Hematopoietic multipotent progenitor cell treated with erythropoietin and hydrocortisone succinate and interleukin-3 and kit ligand, for 8 days (in vitro differentiated cells): Measurements from ENCODE around the gene TMEM61.

Experiments
- DNase-seq: peaks from one replicate; pipeline ENCODE4 v3.0.0-alpha.2; 2015

The TMEM61 gene

GRCh38 chr1:55041613-55042012, 61.2 kb downstream of the TMEM61 start:
- DNase-seq = no peak
